ENCODE results near the gene CIITA.

DNA sequence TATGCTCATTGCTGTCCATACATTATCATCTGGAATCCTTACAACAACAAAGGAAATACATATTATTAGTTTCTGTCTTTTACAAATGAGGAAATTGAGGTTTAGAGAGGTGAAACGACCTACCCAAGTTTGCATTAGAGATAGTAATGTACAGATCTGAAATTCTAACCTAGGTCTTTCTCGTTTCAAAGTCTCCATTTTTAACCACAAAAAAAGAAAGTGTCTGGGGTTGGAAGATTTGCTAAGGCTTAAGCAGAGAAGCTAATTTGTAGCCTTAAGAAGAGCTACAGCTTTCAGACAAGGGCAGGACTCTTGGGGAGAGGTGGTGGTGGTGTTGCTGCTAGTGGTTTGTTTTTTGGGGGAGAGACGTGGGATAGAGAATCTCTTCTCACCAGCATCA is 19.2 kb downstream of the CIITA start:
- TF ChIP-seq, protein P1, sequence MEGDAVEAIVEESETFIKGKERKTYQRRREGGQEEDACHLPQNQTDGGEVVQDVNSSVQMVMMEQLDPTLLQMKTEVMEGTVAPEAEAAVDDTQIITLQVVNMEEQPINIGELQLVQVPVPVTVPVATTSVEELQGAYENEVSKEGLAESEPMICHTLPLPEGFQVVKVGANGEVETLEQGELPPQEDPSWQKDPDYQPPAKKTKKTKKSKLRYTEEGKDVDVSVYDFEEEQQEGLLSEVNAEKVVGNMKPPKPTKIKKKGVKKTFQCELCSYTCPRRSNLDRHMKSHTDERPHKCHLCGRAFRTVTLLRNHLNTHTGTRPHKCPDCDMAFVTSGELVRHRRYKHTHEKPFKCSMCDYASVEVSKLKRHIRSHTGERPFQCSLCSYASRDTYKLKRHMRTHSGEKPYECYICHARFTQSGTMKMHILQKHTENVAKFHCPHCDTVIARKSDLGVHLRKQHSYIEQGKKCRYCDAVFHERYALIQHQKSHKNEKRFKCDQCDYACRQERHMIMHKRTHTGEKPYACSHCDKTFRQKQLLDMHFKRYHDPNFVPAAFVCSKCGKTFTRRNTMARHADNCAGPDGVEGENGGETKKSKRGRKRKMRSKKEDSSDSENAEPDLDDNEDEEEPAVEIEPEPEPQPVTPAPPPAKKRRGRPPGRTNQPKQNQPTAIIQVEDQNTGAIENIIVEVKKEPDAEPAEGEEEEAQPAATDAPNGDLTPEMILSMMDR (conservative IDR thresholded peaks at IDR 0.05) = no peak
- no peak for TF ChIP-seq ZFX (IDR thresholded peaks at IDR 0.05)

Measured in C4-2B (cell line).